HEK293 (cell line): ENCODE results near the gene TYROBP.
A peak's percentile ranks its signal among the peaks of the same experiment; 100 is the strongest.

Experiments used
- CTCF ChIA-PET: fragments of 350-600 bp; formaldehyde crosslinking; extraction: SDS; loops from one replicate; lab custom pipeline; 2021; ENCODE audit warnings: antibody characterized with exemption; lab: Yijun Ruan, JAX
- POLR2A ChIA-PET: fragments of 300-600 bp; formaldehyde crosslinking; extraction: SDS; loops from one replicate; lab custom pipeline; 2020; ENCODE audit warnings: antibody characterized with exemption, inconsistent platforms; lab: Yijun Ruan, JAX
- H3K27ac ChIP-seq: fragments of 200-500 bp; sonication (Bioruptor generic); 2 replicates; pipeline ENCODE4 v1.5.1; 2014; ENCODE audit warnings: low read depth, low read length, control low read depth, inconsistent platforms; ENCODE audit errors: extremely low read depth
- H3K36me3 ChIP-seq, 2 experiments: fragments of 200-500 bp in 1 of 2; sonication (Bioruptor generic) in 1 of 2; 1 replicate in 1 of 2; 2 replicates in 1 of 2; pipeline ENCODE4 v1.5.1; 2014 to 2017; ENCODE audit warnings: inconsistent platforms in 2 of 2, low read length in 2 of 2; ENCODE audit not compliant: control insufficient read depth in 2 of 2, insufficient read depth in 1 of 2
- H3K4me1 ChIP-seq: fragments of 200-500 bp; sonication (Bioruptor generic); 2 replicates; pipeline ENCODE4 v1.5.1; 2014; ENCODE audit warnings: mild to moderate bottlenecking, low read length, inconsistent platforms; ENCODE audit not compliant: control insufficient read depth, insufficient read depth
- H3K4me3 ChIP-seq: 2 replicates; pipeline ENCODE4 v1.5.1; 2011; ENCODE audit warnings: low read depth, mild to moderate bottlenecking, control low read depth, low read length, moderate library complexity
- H3K9me3 ChIP-seq: fragments of 200-500 bp; sonication (Bioruptor generic); 2 replicates; pipeline ENCODE4 v1.5.1; 2014; ENCODE audit warnings: low read depth, low read length, inconsistent platforms; ENCODE audit not compliant: control insufficient read depth, insufficient read depth
- BCL11A ChIP-seq: fragments of 450-650 bp; formaldehyde crosslinking; IDR thresholded peaks from 2 replicates; pipeline ENCODE4 v1.5.1; 2016; ENCODE audit warnings: low read depth, missing biosample characterization, missing genetic modification characterization
- KLF1 ChIP-seq: fragments of 450-650 bp; formaldehyde crosslinking; IDR thresholded peaks from 2 replicates; pipeline ENCODE4 v1.5.1; 2016; ENCODE audit warnings: missing biosample characterization, missing genetic modification characterization
- KLF10 ChIP-seq: fragments of 450-650 bp; IDR thresholded peaks from 2 replicates; pipeline ENCODE4 v1.5.1; 2018; ENCODE audit warnings: missing biosample characterization, mild to moderate bottlenecking, missing genetic modification characterization
- KLF7 ChIP-seq: fragments of 450-650 bp; formaldehyde crosslinking; IDR thresholded peaks from 2 replicates; pipeline ENCODE4 v1.5.1; 2016; ENCODE audit warnings: missing biosample characterization, missing genetic modification characterization, borderline replicate concordance
- KLF9 ChIP-seq: fragments of 450-650 bp; formaldehyde crosslinking; IDR thresholded peaks from 2 replicates; pipeline ENCODE4 v1.5.1; 2016; ENCODE audit warnings: missing biosample characterization, missing genetic modification characterization, low read depth
- MYNN ChIP-seq: fragments of 450-650 bp; formaldehyde crosslinking; IDR thresholded peaks from 2 replicates; pipeline ENCODE4 v1.5.1; 2016; ENCODE audit warnings: missing biosample characterization, missing genetic modification characterization, borderline replicate concordance
- PRDM2 ChIP-seq: fragments of 450-650 bp; formaldehyde crosslinking; IDR thresholded peaks from 2 replicates; pipeline ENCODE4 v1.5.1; 2016; ENCODE audit warnings: missing biosample characterization, missing genetic modification characterization, borderline replicate concordance
- SCRT2 ChIP-seq: fragments of 450-650 bp; formaldehyde crosslinking; IDR thresholded peaks from 2 replicates; pipeline ENCODE4 v1.5.1; 2016; ENCODE audit warnings: missing biosample characterization, missing genetic modification characterization
- ZBTB20 ChIP-seq: fragments of 450-650 bp; formaldehyde crosslinking; IDR thresholded peaks from 2 replicates; pipeline ENCODE4 v1.5.1; 2016; ENCODE audit warnings: missing biosample characterization, missing genetic modification characterization
- ZBTB7A ChIP-seq: fragments of 450-650 bp; formaldehyde crosslinking; IDR thresholded peaks from 2 replicates; pipeline ENCODE4 v1.5.1; 2016; ENCODE audit warnings: low read depth, missing biosample characterization, missing genetic modification characterization
- ZFHX2 ChIP-seq: fragments of 450-650 bp; formaldehyde crosslinking; conservative IDR thresholded peaks from 2 replicates; pipeline ENCODE4 v1.5.1; 2016; ENCODE audit warnings: missing biosample characterization, missing genetic modification characterization
- ZFP69B ChIP-seq: fragments of 450-650 bp; formaldehyde crosslinking; IDR thresholded peaks from 2 replicates; pipeline ENCODE4 v1.5.1; 2016; ENCODE audit warnings: missing biosample characterization, missing genetic modification characterization
- ZNF10 ChIP-seq: fragments of 450-650 bp; formaldehyde crosslinking; IDR thresholded peaks from 2 replicates; pipeline ENCODE4 v1.5.1; 2017; ENCODE audit warnings: missing biosample characterization, missing genetic modification characterization
- ZNF157 ChIP-seq: fragments of 450-650 bp; formaldehyde crosslinking; IDR thresholded peaks from 2 replicates; pipeline ENCODE4 v1.5.1; 2016; ENCODE audit warnings: missing biosample characterization, missing genetic modification characterization
- ZNF324 ChIP-seq: fragments of 450-650 bp; formaldehyde crosslinking; IDR thresholded peaks from 2 replicates; pipeline ENCODE4 v1.5.1; 2016; ENCODE audit warnings: missing biosample characterization, missing genetic modification characterization
- ZNF37A ChIP-seq: fragments of 450-650 bp; IDR thresholded peaks from 2 replicates; pipeline ENCODE4 v1.5.1; 2018; ENCODE audit warnings: missing biosample characterization, missing genetic modification characterization
- ZNF398 ChIP-seq: fragments of 450-650 bp; formaldehyde crosslinking; IDR thresholded peaks from 2 replicates; pipeline ENCODE4 v1.5.1; 2017; ENCODE audit warnings: missing biosample characterization, missing genetic modification characterization
- ZNF433 ChIP-seq: fragments of 450-650 bp; formaldehyde crosslinking; IDR thresholded peaks from 2 replicates; pipeline ENCODE4 v1.5.1; 2016; ENCODE audit warnings: missing biosample characterization, missing genetic modification characterization, low read depth
- ZNF473 ChIP-seq: fragments of 450-650 bp; formaldehyde crosslinking; IDR thresholded peaks from 2 replicates; pipeline ENCODE4 v1.5.1; 2017; ENCODE audit warnings: missing biosample characterization, missing genetic modification characterization
- ZNF530 ChIP-seq: fragments of 450-650 bp; formaldehyde crosslinking; IDR thresholded peaks from 2 replicates; pipeline ENCODE4 v1.5.1; 2016; ENCODE audit warnings: low read depth, missing biosample characterization, missing genetic modification characterization
- ZNF629 ChIP-seq: fragments of 450-650 bp; formaldehyde crosslinking; IDR thresholded peaks from 2 replicates; pipeline ENCODE4 v1.5.1; 2017; ENCODE audit warnings: missing biosample characterization, missing genetic modification characterization
- ZNF670 ChIP-seq: fragments of 450-650 bp; formaldehyde crosslinking; IDR thresholded peaks from 2 replicates; pipeline ENCODE4 v1.5.1; 2016; ENCODE audit warnings: missing biosample characterization, missing genetic modification characterization, low read depth
- ZNF707 ChIP-seq: fragments of 450-650 bp; formaldehyde crosslinking; IDR thresholded peaks from 2 replicates; pipeline ENCODE4 v1.5.1; 2016; ENCODE audit warnings: missing biosample characterization, missing genetic modification characterization
- ZNF792 ChIP-seq: fragments of 450-650 bp; formaldehyde crosslinking; IDR thresholded peaks from 2 replicates; pipeline ENCODE4 v1.5.1; 2016; ENCODE audit warnings: missing biosample characterization, missing genetic modification characterization
- ZXDB ChIP-seq: fragments of 450-650 bp; formaldehyde crosslinking; IDR thresholded peaks from 2 replicates; pipeline ENCODE4 v1.5.1; 2016; ENCODE audit warnings: missing biosample characterization, missing genetic modification characterization
- TF ChIP-seq, protein P1 (sequence below): fragments of 450-650 bp; formaldehyde crosslinking; IDR thresholded peaks from 2 replicates; pipeline ENCODE4 v1.5.1; 2017; ENCODE audit warnings: missing biosample characterization, missing genetic modification characterization

Gene TYROBP

DNA sequence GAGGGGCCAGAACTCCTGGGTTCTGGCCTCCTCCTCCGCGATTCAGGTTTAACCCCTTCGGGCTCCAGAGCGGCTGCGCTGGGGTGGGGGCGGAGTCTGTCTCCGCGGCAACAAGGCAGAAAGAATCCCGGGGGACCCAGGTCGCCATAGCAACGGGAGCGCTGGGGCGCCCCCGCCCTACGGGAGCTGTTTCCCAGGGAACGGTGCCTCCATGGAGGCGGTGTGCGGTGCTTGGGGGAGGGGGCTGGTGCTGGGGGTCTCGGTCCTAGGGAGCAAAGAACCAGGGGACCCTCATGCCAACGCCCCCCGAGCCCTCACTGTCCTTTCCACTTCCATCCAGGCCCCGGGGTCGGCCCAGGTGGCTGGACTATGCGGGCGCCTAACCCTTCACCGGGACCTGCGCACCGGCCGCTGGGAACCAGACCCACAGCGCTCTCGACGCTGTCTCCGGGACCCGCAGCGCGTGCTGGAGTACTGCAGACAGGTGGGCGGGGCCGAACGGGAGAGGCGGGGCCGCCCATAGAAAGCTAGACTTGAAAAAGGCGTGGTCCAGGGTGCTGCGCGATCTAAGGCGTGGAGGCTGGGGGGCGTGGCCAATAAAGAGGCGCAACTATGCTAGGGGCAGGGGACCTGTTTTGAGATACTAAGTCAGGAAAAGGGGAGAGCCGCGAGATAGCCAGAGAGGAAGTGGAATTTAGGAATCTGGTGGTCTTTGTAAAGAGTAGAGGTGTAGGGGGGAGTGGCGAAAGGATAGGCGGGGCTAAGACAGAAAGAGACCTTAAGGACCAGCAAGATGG is 38.6 kb downstream of the TYROBP start:
- Histone ChIP-seq H3K36me3 (peaks cover 0 to 6% of the 10 kb centered on the region in 2 experiments; a peak in 1 of 3 replicates), H3K9me3 (no peaks in the 10 kb centered on the region), H3K27ac (peak overlapping the region; percentile 34; the same call in 1 of the 2 replicates), H3K4me3 (peak overlapping the region; percentile 16; the same call in 1 of the 2 replicates), H3K4me1 (peaks cover 16% of the 10 kb centered on the region)
- ChIA-PET CTCF (interaction anchor here (0.5 to 3.2 kb wide), 19 partner anchors 10 to 516 kb away, joined by 3 to 12 read pairs (median 3); partner anchors contain the start of gene NPHS1), POLR2A (interaction anchor here (0.5 to 2.8 kb wide), 31 partner anchors 9 to 903 kb away, joined by 3 to 25 read pairs (median 3); partner anchors contain the start of genes ALKBH6, GRAMD1A, LIN37 and NFKBID)
- TF ChIP-seq SCRT2 (peak; percentile 99), MYNN (tag by site-specific recombination) (peak; percentile 96), ZNF473 (no peak), PRDM2 (tag by site-specific recombination) (no peak), KLF1 (tag by site-specific recombination) (peak; percentile 95), ZNF629 (tag by site-specific recombination) (peak; percentile 54), KLF7 (tag by site-specific recombination) (peak; percentile 54), ZXDB (tag by site-specific recombination) (peak; percentile 80), ZNF157 (no peak), ZNF707 (tag by site-specific recombination) (no peak), ZNF433 (tag by site-specific recombination) (0 out of 2 replicates have a peak, but pooled peaks have one; percentile 33), BCL11A (tag by site-specific recombination) (0 out of 2 replicates have a peak, but pooled peaks have one; percentile 29), ZNF670 (tag by site-specific recombination) (no peak), ZFP69B (tag by site-specific recombination) (peak; percentile 67; the same call in 1 of the 2 replicates), KLF9 (tag by site-specific recombination) (peak; percentile 100), ZNF792 (peak; percentile 50), ZBTB7A (tag by site-specific recombination) (peak; percentile 97), ZNF37A (no peak), ZNF10 (no peak; the same call in 1 of the 2 replicates), ZNF324 (tag by site-specific recombination) (peak; percentile 45), KLF10 (tag by site-specific recombination) (peak; percentile 84), ZBTB20 (tag by site-specific recombination) (peak; percentile 40; the same call in 1 of the 2 replicates), ZNF398 (no peak), ZFHX2 (peak; percentile 79), ZNF530 (tag by site-specific recombination) (no peak)
- TF ChIP-seq, protein P1, sequence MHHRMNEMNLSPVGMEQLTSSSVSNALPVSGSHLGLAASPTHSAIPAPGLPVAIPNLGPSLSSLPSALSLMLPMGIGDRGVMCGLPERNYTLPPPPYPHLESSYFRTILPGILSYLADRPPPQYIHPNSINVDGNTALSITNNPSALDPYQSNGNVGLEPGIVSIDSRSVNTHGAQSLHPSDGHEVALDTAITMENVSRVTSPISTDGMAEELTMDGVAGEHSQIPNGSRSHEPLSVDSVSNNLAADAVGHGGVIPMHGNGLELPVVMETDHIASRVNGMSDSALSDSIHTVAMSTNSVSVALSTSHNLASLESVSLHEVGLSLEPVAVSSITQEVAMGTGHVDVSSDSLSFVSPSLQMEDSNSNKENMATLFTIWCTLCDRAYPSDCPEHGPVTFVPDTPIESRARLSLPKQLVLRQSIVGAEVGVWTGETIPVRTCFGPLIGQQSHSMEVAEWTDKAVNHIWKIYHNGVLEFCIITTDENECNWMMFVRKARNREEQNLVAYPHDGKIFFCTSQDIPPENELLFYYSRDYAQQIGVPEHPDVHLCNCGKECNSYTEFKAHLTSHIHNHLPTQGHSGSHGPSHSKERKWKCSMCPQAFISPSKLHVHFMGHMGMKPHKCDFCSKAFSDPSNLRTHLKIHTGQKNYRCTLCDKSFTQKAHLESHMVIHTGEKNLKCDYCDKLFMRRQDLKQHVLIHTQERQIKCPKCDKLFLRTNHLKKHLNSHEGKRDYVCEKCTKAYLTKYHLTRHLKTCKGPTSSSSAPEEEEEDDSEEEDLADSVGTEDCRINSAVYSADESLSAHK (tag by site-specific recombination), result peak; percentile 35; the same call in 1 of the 2 replicates
